ENCODE measurements around the gene ATP6V1C2. TPM values are rescaled to one million over a fixed set of nuclear protein-coding genes. Genes with fewer than 3 reads are reported as not detected.

Gene ATP6V1C2
- total and polyA plus RNA-seq, 2 donors (not counting 1 experiment from before 2014, with no cell fraction given): under 0.01 TPM; not detected in 1

- DNase-seq (ENCODE audit: low read depth in 2 of 2): peak in 1 of 2 donors; percentile 6
Measured at GRCh38 chr2:10688921-10689807, 32.3 kb upstream of the ATP6V1C2 start.

GRCh38 chr2:10691521-10691920, 29.9 kb upstream of the ATP6V1C2 start:
- Histone ChIP-seq H2AFZ (ENCODE audit: low read length) (no peak overlapping the region), H4K20me1 (ENCODE audit: control insufficient read depth, extremely low read depth, insufficient read depth, low read length) (no peaks in the 10 kb centered on the region), H3K36me3 (ENCODE audit: control insufficient read depth, insufficient read depth, low read length) (no peaks in the 10 kb centered on the region), H3K4me2 (ENCODE audit: extremely low read depth, insufficient read depth, low read length) (no peak overlapping the region), H3K9me3 (ENCODE audit: control insufficient read depth, insufficient read depth, low read depth, low read length) (no peaks in the 10 kb centered on the region), H3K4me3 (replicated peaks in 1 of 4; ENCODE audit: control extremely low read depth in 1 of 4, insufficient read depth in 1 of 4, low read depth in 3 of 4, low read length in 4 of 4) (no peak overlapping the region), H3K27ac (ENCODE audit: insufficient read depth, low read length) (no peak overlapping the region), H3K27me3 (ENCODE audit: control insufficient read depth, insufficient read depth, low read length) (no peaks in the 10 kb centered on the region), H3K9ac (ENCODE audit: insufficient read depth, low read length) (no peak overlapping the region), H3K79me2 (ENCODE audit: control insufficient read depth, insufficient read depth, low read length) (peaks cover 33% of the 10 kb centered on the region), H3K4me1 (ENCODE audit: control insufficient read depth, extremely low read depth, insufficient read depth, low read length) (peaks cover 2% of the 10 kb centered on the region)
- no peak for DNase-seq (ENCODE audit: low read depth in 2 of 2)
- no peak for TF ChIP-seq EZH2 (IDR thresholded peaks at IDR 0.05; ENCODE audit: low read length, missing control alignments)
- TF ChIP-seq CTCF (conservative IDR thresholded peaks at IDR 0.05 in 1 of 2, IDR thresholded peaks at IDR 0.05 in 1 of 2; ENCODE audit: low read depth in 1 of 2, low read length in 2 of 2): no peak

More at GRCh38 chr2:10688921-10689807, 32.3 kb upstream of the ATP6V1C2 start:
- peak overlapping the region; percentile 96 for H3K27ac ChIP-seq (ENCODE audit: insufficient read depth, low read length)
- H3K4me1 ChIP-seq (ENCODE audit: control insufficient read depth, extremely low read depth, insufficient read depth, low read length): peaks cover 2% of the 10 kb centered on the region
- H3K79me2 ChIP-seq (ENCODE audit: control insufficient read depth, insufficient read depth, low read length): peaks cover 44% of the 10 kb centered on the region
- H3K27me3 ChIP-seq (ENCODE audit: control insufficient read depth, insufficient read depth, low read length): no peaks in the 10 kb centered on the region
- peak overlapping the region; percentile 97 for H3K9ac ChIP-seq (ENCODE audit: insufficient read depth, low read length)
- peak overlapping the region; percentile 64 to 95 (median 84) for H3K4me3 ChIP-seq (replicated peaks in 1 of 4; ENCODE audit: control extremely low read depth in 1 of 4, insufficient read depth in 1 of 4, low read depth in 3 of 4, low read length in 4 of 4)
- no peaks in the 10 kb centered on the region for H3K36me3 ChIP-seq (ENCODE audit: control insufficient read depth, insufficient read depth, low read length)
- no peaks in the 10 kb centered on the region for H3K9me3 ChIP-seq (ENCODE audit: control insufficient read depth, insufficient read depth, low read depth, low read length)
- peak overlapping the region; percentile 93 for H2AFZ ChIP-seq (ENCODE audit: low read length)
- H3K4me2 ChIP-seq (ENCODE audit: extremely low read depth, insufficient read depth, low read length): peak overlapping the region; percentile 79
- TF ChIP-seq EZH2 (IDR thresholded peaks at IDR 0.05; ENCODE audit: low read length, missing control alignments) (no peak), CTCF (conservative IDR thresholded peaks at IDR 0.05 in 1 of 2, IDR thresholded peaks at IDR 0.05 in 1 of 2; ENCODE audit: low read depth in 1 of 2, low read length in 2 of 2) (no peak)
- peaks cover 1% of the 10 kb centered on the region for H4K20me1 ChIP-seq (ENCODE audit: control insufficient read depth, extremely low read depth, insufficient read depth, low read length)

- DNase-seq (ENCODE audit: low read depth in 2 of 2): peak in 1 of 2 donors; percentile 43
- H3K4me3 ChIP-seq (replicated peaks in 1 of 4; ENCODE audit: control extremely low read depth in 1 of 4, insufficient read depth in 1 of 4, low read depth in 3 of 4, low read length in 4 of 4): no peak overlapping the region
Measured at GRCh38 chr2:10700078-10700803, 21.2 kb upstream of the ATP6V1C2 start.

More at GRCh38 chr2:10700078-10700803, 21.2 kb upstream of the ATP6V1C2 start:
- Histone ChIP-seq H3K79me2 (ENCODE audit: control insufficient read depth, insufficient read depth, low read length) (no peaks in the 10 kb centered on the region), H3K27me3 (ENCODE audit: control insufficient read depth, insufficient read depth, low read length) (no peaks in the 10 kb centered on the region), H3K9me3 (ENCODE audit: control insufficient read depth, insufficient read depth, low read depth, low read length) (no peaks in the 10 kb centered on the region), H3K4me1 (ENCODE audit: control insufficient read depth, extremely low read depth, insufficient read depth, low read length) (no peaks in the 10 kb centered on the region), H4K20me1 (ENCODE audit: control insufficient read depth, extremely low read depth, insufficient read depth, low read length) (no peaks in the 10 kb centered on the region), H3K9ac (ENCODE audit: insufficient read depth, low read length) (no peak overlapping the region), H3K36me3 (ENCODE audit: control insufficient read depth, insufficient read depth, low read length) (no peaks in the 10 kb centered on the region), H2AFZ (ENCODE audit: low read length) (no peak overlapping the region), H3K4me2 (ENCODE audit: extremely low read depth, insufficient read depth, low read length) (no peak overlapping the region), H3K27ac (ENCODE audit: insufficient read depth, low read length) (no peak overlapping the region)
- TF ChIP-seq CTCF (conservative IDR thresholded peaks at IDR 0.05 in 1 of 2, IDR thresholded peaks at IDR 0.05 in 1 of 2; ENCODE audit: low read depth in 1 of 2, low read length in 2 of 2): no peak
- TF ChIP-seq EZH2 (IDR thresholded peaks at IDR 0.05; ENCODE audit: low read length, missing control alignments): no peak
